Measurements from ENCODE around the gene CRYGD.
"Not testable (repeated sequence)": the region's sequence is repeated elsewhere in the genome, so short reads cannot be mapped to it uniquely, and the experiment has no call there.

Gene CRYGD

GRCh38 chr2:208124013-208124715, at the start of gene CRYGD:
TSS of gene CRYGD (minus strand) at chr2:208124524. CDS start at chr2:208124473, 51 bp downstream.
- DNase-seq (ENCODE audit: low read depth, low spot score): not testable (repeated sequence)

GRCh38 chr2:208172125-208172524, 47.8 kb upstream of the CRYGD start:
- no peak for DNase-seq (ENCODE audit: low read depth, low spot score)

GRCh38 chr2:208164951-208165755, 40.8 kb upstream of the CRYGD start:
- DNase-seq (ENCODE audit: low read depth, low spot score): no peak

GRCh38 chr2:208163489-208163888, 39.2 kb upstream of the CRYGD start, which contains the start of gene CRYGA:
TSS of gene CRYGA (minus strand) at chr2:208163589. CDS start at chr2:208163556, 33 bp downstream.
- DNase-seq (ENCODE audit: low read depth, low spot score): no peak

- DNase-seq (ENCODE audit: low read depth, low spot score): no peak
Measured at GRCh38 chr2:208156439-208156838, 32.1 kb upstream of the CRYGD start.

- no peak for DNase-seq (ENCODE audit: low read depth, low spot score)
Measured at GRCh38 chr2:208153156-208153555, 28.8 kb upstream of the CRYGD start.

- DNase-seq (ENCODE audit: low read depth, low spot score): no peak
Measured at GRCh38 chr2:208150956-208151355, 26.6 kb upstream of the CRYGD start.

- no peak for DNase-seq (ENCODE audit: low read depth, low spot score)
Measured at GRCh38 chr2:208150094-208150493, 25.8 kb upstream of the CRYGD start.

GRCh38 chr2:208148803-208149202, 24.5 kb upstream of the CRYGD start:
- no peak for DNase-seq (ENCODE audit: low read depth, low spot score)

GRCh38 chr2:208147759-208148158, 23.4 kb upstream of the CRYGD start:
- DNase-seq (ENCODE audit: low read depth, low spot score): no peak

GRCh38 chr2:208147008-208147407, 22.7 kb upstream of the CRYGD start:
- no peak for DNase-seq (ENCODE audit: low read depth, low spot score)

- DNase-seq (ENCODE audit: low read depth, low spot score): no peak
Measured at GRCh38 chr2:208146006-208146405, 21.7 kb upstream of the CRYGD start, which contains the start of gene CRYGB. TSS of gene CRYGB (minus strand) at chr2:208146158. CDS start at chr2:208146120, 38 bp downstream.

GRCh38 chr2:208142925-208143799, 18.8 kb upstream of the CRYGD start:
- DNase-seq (ENCODE audit: low read depth, low spot score): no peak

- no peak for DNase-seq (ENCODE audit: low read depth, low spot score)
Measured at GRCh38 chr2:208142240-208142924, 18.1 kb upstream of the CRYGD start.

GRCh38 chr2:208139447-208139846, 15.1 kb upstream of the CRYGD start:
- no peak for DNase-seq (ENCODE audit: low read depth, low spot score)

GRCh38 chr2:208138334-208138733, 14.0 kb upstream of the CRYGD start:
- DNase-seq (ENCODE audit: low read depth, low spot score): not testable (repeated sequence)

GRCh38 chr2:208136716-208137094, 12.4 kb upstream of the CRYGD start:
- no peak for DNase-seq (ENCODE audit: low read depth, low spot score)

GRCh38 chr2:208135794-208136715, 11.7 kb upstream of the CRYGD start:
- DNase-seq (ENCODE audit: low read depth, low spot score): no peak

GRCh38 chr2:208134928-208135586, 10.7 kb upstream of the CRYGD start:
- no peak for DNase-seq (ENCODE audit: low read depth, low spot score)

- no peak for DNase-seq (ENCODE audit: low read depth, low spot score)
Measured at GRCh38 chr2:208130712-208131110, 6.4 kb upstream of the CRYGD start.
